Fibroblast of skin of scalp (primary cell): ENCODE results near the gene EFCAB10.
"Not testable (repeated sequence)": the region's sequence is repeated elsewhere in the genome, so short reads cannot be mapped to it uniquely, and the experiment has no call there.

Source experiments
- DNase-seq: peaks from one replicate; pipeline ENCODE4 v3.0.0-alpha.2; 2013

Gene EFCAB10

GRCh38 chr7:105530546-105530945 lies 50.7 kb downstream of the EFCAB10 start:
- DNase-seq = no peak

GRCh38 chr7:105530126-105530525 lies 51.2 kb downstream of the EFCAB10 start:
- DNase-seq = no peak

GRCh38 chr7:105527737-105528136 lies 53.6 kb downstream of the EFCAB10 start:
- DNase-seq = not testable (repeated sequence)

GRCh38 chr7:105524840-105525239 lies 56.5 kb downstream of the EFCAB10 start:
- no peak for DNase-seq

- not testable (repeated sequence) for DNase-seq
Measured at GRCh38 chr7:105524423-105524822, 56.9 kb downstream of the EFCAB10 start.

GRCh38 chr7:105521717-105522463 lies 59.4 kb downstream of the EFCAB10 start, which contains the start of gene PUS7:
TSS of gene PUS7 (minus strand) at chr7:105522271. CDS start at chr7:105508512, 13,759 bp downstream.
- peak; percentile 92 for DNase-seq

- DNase-seq = peak; percentile 59
Measured at GRCh38 chr7:105521027-105521716, 60.1 kb downstream of the EFCAB10 start.

GRCh38 chr7:105520620-105521019 lies 60.7 kb downstream of the EFCAB10 start:
- DNase-seq = not testable (repeated sequence)

- peak; percentile 19 for DNase-seq
Measured at GRCh38 chr7:105519353-105519752, 61.9 kb downstream of the EFCAB10 start.

GRCh38 chr7:105515610-105516009 lies 65.7 kb downstream of the EFCAB10 start:
- not testable (repeated sequence) for DNase-seq
